GM21360 (cell line): Measurements from ENCODE around the gene STX19.
A peak's percentile ranks its signal among the peaks of the same experiment; 100 is the strongest.
"Not testable (repeated sequence)": the region's sequence is repeated elsewhere in the genome, so short reads cannot be mapped to it uniquely, and the experiment has no call there.

Experiments
- ATAC-seq: cut with Tn5 transposase; IDR thresholded peaks from one replicate; pipeline ENCODE4 v1.9.1; 2021; ENCODE audit warnings: mild to moderate bottlenecking, moderate library complexity; ENCODE audit not compliant: unreplicated experiment

Gene STX19

GRCh38 chr3:93979850-93980676, 48.3 kb downstream of the STX19 start, which contains the start of gene ARL13B:
TSS of gene ARL13B (plus strand) at chr3:93980155. CDS start at chr3:93980424, 269 bp downstream.
- ATAC-seq, result peak; percentile 100

- ATAC-seq, result peak; percentile 85
Observed at GRCh38 chr3:93973131-93974126, 55.0 kb downstream of the STX19 start, which contains the start of gene PROS1. TSS of gene PROS1 (minus strand) at chr3:93973896. CDS start at chr3:93973749, 147 bp downstream.

GRCh38 chr3:93969997-93970396, 58.4 kb downstream of the STX19 start:
- no peak for ATAC-seq

GRCh38 chr3:93969443-93969842, 59.0 kb downstream of the STX19 start:
- ATAC-seq, result no peak

GRCh38 chr3:93965106-93965505, 63.3 kb downstream of the STX19 start:
- ATAC-seq, result not testable (repeated sequence)
